ENCODE results near the gene COL4A4.

DNA sequence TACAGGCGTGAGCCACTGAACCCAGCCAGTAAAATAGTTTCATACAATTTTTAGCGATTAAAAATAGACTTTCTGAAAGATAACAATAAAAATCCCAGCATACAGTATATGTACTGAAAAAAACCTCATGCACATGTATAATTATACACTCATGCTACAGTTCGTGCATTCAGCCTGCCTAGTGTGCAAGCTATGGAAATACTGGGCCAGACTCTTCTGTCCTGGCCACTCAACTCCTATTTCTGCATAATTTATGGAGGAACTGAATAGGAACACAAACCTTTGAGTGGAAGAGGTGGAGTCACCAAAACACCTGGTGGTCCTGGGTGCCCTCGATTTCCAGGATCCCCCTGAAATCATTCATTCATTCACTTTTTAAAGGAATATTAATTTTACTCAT lies 64.7 kb downstream of the COL4A4 start:
- TF ChIP-seq CTCF (IDR thresholded peaks at IDR 0.05) (no peak), POLR2AphosphoS5 (IDR thresholded peaks at IDR 0.05; ENCODE audit: insufficient read depth in 1 of 2, low read depth in 1 of 2) (no peak), POLR2A (IDR thresholded peaks at IDR 0.05) (no peak)

All from vagina (tissue), 2 donors.